HepG2 (cell line): ENCODE data around the gene RPP25L. TPM values are rescaled to one million over a fixed set of nuclear protein-coding genes. Genes with fewer than 3 reads are reported as not detected.

Source experiments
- CTCF ChIP-seq: sonication (generic); formaldehyde crosslinking; IDR thresholded peaks from 2 replicates; pipeline ENCODE4 v1.5.0; 2020; ENCODE audit warnings: mild to moderate bottlenecking, missing genetic modification reagents, moderate library complexity
- EP300 ChIP-seq, 3 experiments: sonication (generic) in 1 of 3; formaldehyde crosslinking in 1 of 3; IDR thresholded peaks; 2 replicates each; pipeline versions ENCODE4 v1.5.1 to v1.6.1; 2011 to 2020; ENCODE audit warnings: low read depth in 2 of 3, low read length in 2 of 3, borderline replicate concordance in 1 of 3, improper control_type of control experiment in 1 of 3, mild to moderate bottlenecking in 1 of 3, missing genetic modification reagents in 1 of 3, moderate library complexity in 1 of 3
- GABPA ChIP-seq, 2 experiments: IDR thresholded peaks; 2 replicates each; pipeline ENCODE4 v1.6.1; 2011 to 2016; ENCODE audit warnings: low read depth in 2 of 2, low read length in 1 of 2, missing biosample characterization in 1 of 2, missing genetic modification characterization in 1 of 2
- GPBP1L1 ChIP-seq: sonication (generic); formaldehyde crosslinking; IDR thresholded peaks from 2 replicates; pipeline ENCODE4 v1.5.0; 2020; ENCODE audit warnings: mild to moderate bottlenecking, missing genetic modification reagents
- HMGXB4 ChIP-seq, 2 experiments: sonication (generic) in 1 of 2; formaldehyde crosslinking in 1 of 2; IDR thresholded peaks; 2 replicates each; pipeline versions ENCODE4 v1.4.0 to v1.6.1; 2018 to 2020; ENCODE audit warnings: missing genetic modification reagents in 2 of 2, borderline replicate concordance in 1 of 2, low read depth in 1 of 2, mild to moderate bottlenecking in 1 of 2, missing biosample characterization in 1 of 2
- POLR2G ChIP-seq: fragments of 200-400 bp; formaldehyde crosslinking; IDR thresholded peaks from 2 replicates; pipeline ENCODE4 v1.6.1; 2018; ENCODE audit warnings: mild to moderate bottlenecking, low read depth, low read length, moderate library complexity
- RFX3 ChIP-seq: IDR thresholded peaks from 2 replicates; pipeline ENCODE4 v1.6.1; 2016; ENCODE audit warnings: missing biosample characterization, missing genetic modification reagents
- STAG1 ChIP-seq: sonication (generic); formaldehyde crosslinking; IDR thresholded peaks from 2 replicates; pipeline ENCODE4 v1.4.0; 2020; ENCODE audit warnings: missing genetic modification reagents
- U2AF1 ChIP-seq: fragments of 200-400 bp; formaldehyde crosslinking; optimal IDR thresholded peaks from 2 replicates; pipeline ENCODE3; 2017; ENCODE audit warnings: mild to moderate bottlenecking, low read depth, low read length
- YEATS2 ChIP-seq: sonication (generic); formaldehyde crosslinking; IDR thresholded peaks from 2 replicates; pipeline ENCODE4 v1.4.0; 2020; ENCODE audit warnings: missing genetic modification reagents, borderline replicate concordance
- ZNF784 ChIP-seq: sonication (generic); formaldehyde crosslinking; IDR thresholded peaks from 2 replicates; pipeline ENCODE4 v1.5.1; 2020; ENCODE audit warnings: missing genetic modification reagents, mild to moderate bottlenecking, borderline replicate concordance
- polyA plus RNA-seq, 8 experiments: library from polyadenylated mRNA; depleted of rRNA in 3 of 8; stranded (reverse) in 7 of 8; unstranded in 1 of 8; fragments of >200 nt; fragmentation: Illumina TruSeq in 4 of 8; extraction: Trizol in 4 of 8; gene quantifications; 2 replicates each; pipeline versions ENCODE4 v1.2.1 to v1.2.3, GENCODE V29; 2011 to 2016; ENCODE audit warnings: low read depth in 4 of 8, missing spikeins in 1 of 8, mixed read lengths in 1 of 8; ENCODE audit not compliant: insufficient read depth in 1 of 8
- total RNA-seq, 5 experiments: library from RNA; depleted of rRNA; stranded (reverse); fragments of >200 nt; fragmentation: Illumina TruSeq; extraction: Trizol; gene quantifications; 2 replicates each; pipeline ENCODE4 v1.2.3, GENCODE V29; 2016; ENCODE audit warnings: low read depth in 1 of 5
- TF ChIP-seq, protein P1 (sequence below): sonication (generic); formaldehyde crosslinking; IDR thresholded peaks from 2 replicates; pipeline ENCODE4 v1.5.1; 2020; ENCODE audit warnings: mild to moderate bottlenecking, moderate library complexity, missing genetic modification reagents
- TF ChIP-seq, protein P2 (sequence below): sonication (generic); formaldehyde crosslinking; IDR thresholded peaks from 2 replicates; pipeline ENCODE4; 2020; ENCODE audit warnings: missing genetic modification reagents, mild to moderate bottlenecking, borderline replicate concordance

RPP25L gene
- total and polyA plus RNA-seq, 2 of the 13 experiments (the other 11 are each of a cell fraction or from before 2014, with no cell fraction given): 24.5 to 27.3 TPM

DNA sequence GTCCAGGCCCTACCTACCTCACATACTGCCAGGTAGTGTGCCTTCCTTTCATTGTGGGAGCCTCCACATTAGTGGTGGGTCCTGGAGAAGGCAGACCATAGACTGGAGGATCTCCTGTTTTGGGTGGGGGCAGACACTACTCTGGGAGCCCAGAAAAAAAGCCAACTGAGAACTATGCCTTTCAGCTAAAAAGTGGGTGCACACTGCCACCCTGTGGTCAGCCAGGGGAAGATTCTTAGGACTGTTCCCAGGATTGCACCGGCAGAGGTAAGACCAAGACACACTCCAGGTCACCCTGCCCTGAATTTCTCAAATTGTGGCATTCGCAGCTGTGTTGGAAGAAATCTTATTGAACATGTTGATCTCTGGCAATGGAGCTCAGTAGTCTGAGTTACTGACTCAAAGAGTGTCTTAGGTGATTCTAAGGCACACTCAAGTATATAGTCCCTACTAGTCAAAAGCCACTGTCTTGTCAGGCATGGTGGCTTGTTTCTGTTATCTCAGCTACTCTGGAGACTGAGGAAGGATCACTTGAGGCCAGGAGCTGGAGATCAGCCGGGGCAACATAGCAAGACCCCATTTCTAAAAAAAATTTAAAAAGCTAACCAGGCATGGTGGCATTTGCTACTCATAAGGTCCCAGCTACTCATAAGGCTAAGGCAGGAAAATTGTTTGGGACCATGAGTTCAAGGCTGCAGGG is 22.1 kb upstream of the RPP25L start (continued):
- TF ChIP-seq, protein P1, sequence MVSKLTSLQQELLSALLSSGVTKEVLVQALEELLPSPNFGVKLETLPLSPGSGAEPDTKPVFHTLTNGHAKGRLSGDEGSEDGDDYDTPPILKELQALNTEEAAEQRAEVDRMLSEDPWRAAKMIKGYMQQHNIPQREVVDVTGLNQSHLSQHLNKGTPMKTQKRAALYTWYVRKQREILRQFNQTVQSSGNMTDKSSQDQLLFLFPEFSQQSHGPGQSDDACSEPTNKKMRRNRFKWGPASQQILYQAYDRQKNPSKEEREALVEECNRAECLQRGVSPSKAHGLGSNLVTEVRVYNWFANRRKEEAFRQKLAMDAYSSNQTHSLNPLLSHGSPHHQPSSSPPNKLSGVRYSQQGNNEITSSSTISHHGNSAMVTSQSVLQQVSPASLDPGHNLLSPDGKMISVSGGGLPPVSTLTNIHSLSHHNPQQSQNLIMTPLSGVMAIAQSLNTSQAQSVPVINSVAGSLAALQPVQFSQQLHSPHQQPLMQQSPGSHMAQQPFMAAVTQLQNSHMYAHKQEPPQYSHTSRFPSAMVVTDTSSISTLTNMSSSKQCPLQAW: 0 out of 2 replicates have a peak, but pooled peaks have one; percentile 19
- TF ChIP-seq EP300 (IDR thresholded peaks at IDR 0.05; ENCODE audit: low read depth in 2 of 2, low read length in 2 of 2) (no peak), EP300 (CRISPR knock-in tag; IDR thresholded peaks at IDR 0.05; ENCODE audit: borderline replicate concordance) (0 out of 2 replicates have a peak, but pooled peaks have one; percentile 9), RFX3 (no peak), POLR2G (0 out of 2 replicates have a peak, but pooled peaks have one; percentile 13), YEATS2 (peak; percentile 27; the same call in 1 of the 2 replicates), HMGXB4 (CRISPR knock-in tag; IDR thresholded peaks at IDR 0.05; ENCODE audit: borderline replicate concordance in 1 of 2, low read depth in 1 of 2) (0 out of 4 replicates have a peak, but pooled peaks of 1 of the 2 experiments have one; percentile 41), U2AF1 (no peak), STAG1 (CRISPR knock-in tag) (peak; percentile 78), ZNF784 (CRISPR knock-in tag) (peak; percentile 15; the same call in 1 of the 2 replicates), CTCF (CRISPR knock-in tag) (peak; percentile 90), GABPA (IDR thresholded peaks at IDR 0.05; ENCODE audit: low read depth, low read length) (no peak), GABPA (CRISPR knock-in tag; IDR thresholded peaks at IDR 0.05; ENCODE audit: low read depth) (0 out of 2 replicates have a peak, but pooled peaks have one; percentile 15), GPBP1L1 (CRISPR knock-in tag) (no peak)
- TF ChIP-seq, protein P2, sequence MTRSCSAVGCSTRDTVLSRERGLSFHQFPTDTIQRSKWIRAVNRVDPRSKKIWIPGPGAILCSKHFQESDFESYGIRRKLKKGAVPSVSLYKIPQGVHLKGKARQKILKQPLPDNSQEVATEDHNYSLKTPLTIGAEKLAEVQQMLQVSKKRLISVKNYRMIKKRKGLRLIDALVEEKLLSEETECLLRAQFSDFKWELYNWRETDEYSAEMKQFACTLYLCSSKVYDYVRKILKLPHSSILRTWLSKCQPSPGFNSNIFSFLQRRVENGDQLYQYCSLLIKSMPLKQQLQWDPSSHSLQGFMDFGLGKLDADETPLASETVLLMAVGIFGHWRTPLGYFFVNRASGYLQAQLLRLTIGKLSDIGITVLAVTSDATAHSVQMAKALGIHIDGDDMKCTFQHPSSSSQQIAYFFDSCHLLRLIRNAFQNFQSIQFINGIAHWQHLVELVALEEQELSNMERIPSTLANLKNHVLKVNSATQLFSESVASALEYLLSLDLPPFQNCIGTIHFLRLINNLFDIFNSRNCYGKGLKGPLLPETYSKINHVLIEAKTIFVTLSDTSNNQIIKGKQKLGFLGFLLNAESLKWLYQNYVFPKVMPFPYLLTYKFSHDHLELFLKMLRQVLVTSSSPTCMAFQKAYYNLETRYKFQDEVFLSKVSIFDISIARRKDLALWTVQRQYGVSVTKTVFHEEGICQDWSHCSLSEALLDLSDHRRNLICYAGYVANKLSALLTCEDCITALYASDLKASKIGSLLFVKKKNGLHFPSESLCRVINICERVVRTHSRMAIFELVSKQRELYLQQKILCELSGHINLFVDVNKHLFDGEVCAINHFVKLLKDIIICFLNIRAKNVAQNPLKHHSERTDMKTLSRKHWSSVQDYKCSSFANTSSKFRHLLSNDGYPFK (CRISPR knock-in tag): no peak
